ENCODE data around the gene MRPL39.
A peak's percentile ranks its signal among the peaks of the same experiment; 100 is the strongest.

Gene MRPL39

DNA sequence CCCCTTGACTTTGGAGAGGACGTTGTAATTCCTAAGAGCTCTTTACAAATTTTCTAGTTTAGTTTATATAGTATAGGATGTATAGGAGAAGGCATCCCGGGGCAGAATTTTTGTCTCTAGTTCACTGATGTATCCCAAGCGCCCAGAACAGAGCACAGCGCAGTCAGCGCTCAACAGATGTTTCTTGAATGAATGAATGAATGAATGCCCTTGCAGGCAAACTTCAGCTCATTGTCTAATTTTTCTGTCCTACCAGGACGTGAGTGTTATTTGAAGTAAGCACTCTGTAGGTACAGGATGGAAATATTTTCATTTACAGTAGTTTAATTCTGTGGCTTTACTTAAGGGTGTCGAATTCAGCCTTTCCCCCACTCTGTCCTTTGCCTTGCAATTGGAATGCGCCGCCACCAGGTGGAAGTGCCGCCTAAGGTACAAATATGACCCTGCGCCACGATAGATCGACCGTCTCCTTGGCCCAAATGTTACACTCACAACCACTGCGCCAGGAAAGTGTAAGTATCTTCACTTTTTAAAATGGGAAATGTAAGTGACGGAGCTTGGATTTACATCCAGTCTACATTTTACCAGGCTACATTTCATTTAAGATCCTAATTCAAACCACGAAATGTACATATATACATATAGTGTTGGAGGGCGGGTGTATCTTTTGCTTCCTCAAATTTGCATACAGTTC is 910 bp upstream of the MRPL39 start:
- FAIRE-seq, result peak; percentile 93

GRCh38 chr21:25589887-25590286 is 17.4 kb downstream of the MRPL39 start:
- no peak for FAIRE-seq

DNA sequence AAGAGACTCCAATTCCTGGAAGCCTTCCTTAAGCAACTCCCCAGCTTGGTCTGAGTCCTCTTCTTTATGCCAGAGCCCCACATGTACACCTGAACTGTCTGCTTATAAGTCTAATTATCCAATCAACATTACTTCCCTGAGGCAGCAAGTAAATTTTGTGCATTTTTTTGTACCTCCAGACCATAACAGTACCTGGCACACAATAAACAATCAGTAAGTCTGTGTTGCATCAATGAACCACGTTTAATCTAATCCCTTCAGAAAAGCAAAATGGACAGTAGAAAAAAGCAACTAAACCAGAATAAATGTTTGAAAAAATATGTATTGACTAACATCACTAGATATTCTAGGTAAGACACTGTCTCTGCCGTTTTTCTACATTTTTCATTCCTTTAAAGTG is 20.5 kb downstream of the MRPL39 start:
- FAIRE-seq, result no peak

- no peak for FAIRE-seq
Measured at GRCh38 chr21:25586326-25586725, 21.0 kb downstream of the MRPL39 start.

DNA sequence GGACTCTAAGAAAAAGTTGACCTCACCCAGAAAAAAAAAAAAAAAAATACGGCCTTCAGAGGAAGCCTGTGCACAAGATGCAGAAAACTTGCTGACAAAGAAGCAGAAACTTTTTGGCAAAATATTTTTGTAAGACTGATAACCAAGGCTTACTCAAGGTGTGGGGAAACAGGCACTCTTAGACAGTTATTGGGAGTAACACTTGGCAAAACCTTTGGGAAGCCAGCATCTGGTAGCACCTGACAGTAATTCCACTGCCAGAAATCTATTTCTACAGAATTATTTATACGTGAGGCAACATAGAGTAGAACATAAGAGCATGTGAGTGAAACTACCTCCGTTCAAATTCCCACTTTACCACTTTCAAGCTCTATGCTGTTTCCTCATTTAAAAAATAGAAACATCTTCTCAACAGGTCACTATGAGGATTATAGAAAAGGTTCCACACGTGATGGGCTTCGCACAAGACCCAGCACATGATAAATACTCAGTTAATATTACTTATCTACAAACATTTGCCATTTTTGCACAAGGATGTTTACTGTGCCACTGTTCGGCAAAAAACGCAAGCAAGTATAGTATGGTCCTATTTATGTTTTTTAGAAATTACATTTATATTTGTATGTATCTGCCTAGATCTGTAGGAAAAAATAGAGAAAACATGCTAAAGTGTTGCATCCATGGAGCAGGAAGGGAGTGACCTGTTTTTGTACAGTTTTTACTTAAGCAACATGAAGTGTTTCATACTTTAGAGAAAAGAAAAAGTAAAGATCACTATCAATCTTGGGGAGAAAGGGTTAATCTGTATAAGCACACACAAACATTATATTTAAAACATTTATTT is 22.2 kb downstream of the MRPL39 start:
- peak; percentile 73 for FAIRE-seq

DNA sequence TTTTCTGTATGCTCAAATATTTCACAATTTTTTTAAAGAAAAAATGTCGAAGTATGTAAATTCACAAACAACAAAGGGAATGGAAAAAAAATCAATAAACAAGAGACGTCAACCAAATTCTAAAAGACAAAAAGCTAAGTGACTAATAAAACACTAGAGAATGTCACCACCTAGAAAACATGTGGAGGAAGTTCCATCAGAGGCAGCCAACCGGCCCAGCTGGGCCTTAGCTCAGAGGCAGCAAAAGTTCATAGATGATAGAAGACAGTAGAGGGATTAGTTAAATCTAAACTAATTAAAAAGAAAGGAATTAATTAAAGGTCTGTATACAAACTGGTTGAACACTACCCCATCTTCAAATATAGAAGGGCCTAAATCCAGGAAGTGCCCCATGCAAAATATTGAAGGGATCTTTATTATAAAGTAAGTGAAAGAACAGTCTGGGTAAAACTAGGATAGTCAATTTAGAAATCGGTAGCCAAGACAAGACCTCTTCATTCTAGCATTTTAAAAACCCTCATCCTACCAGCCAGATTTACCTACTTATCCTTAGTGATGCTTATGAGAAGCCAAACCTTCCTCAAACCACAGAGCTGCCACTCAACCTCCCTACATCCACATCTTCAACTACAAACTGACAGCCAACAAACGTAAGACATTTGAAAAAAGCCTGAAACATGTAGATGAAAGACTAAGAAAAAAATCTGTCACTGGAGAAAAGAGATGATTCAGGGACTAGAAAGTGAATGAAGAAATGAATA is 23.7 kb downstream of the MRPL39 start:
- no peak for FAIRE-seq

GRCh38 chr21:25582888-25583287 is 24.4 kb downstream of the MRPL39 start:
- no peak for FAIRE-seq

DNA sequence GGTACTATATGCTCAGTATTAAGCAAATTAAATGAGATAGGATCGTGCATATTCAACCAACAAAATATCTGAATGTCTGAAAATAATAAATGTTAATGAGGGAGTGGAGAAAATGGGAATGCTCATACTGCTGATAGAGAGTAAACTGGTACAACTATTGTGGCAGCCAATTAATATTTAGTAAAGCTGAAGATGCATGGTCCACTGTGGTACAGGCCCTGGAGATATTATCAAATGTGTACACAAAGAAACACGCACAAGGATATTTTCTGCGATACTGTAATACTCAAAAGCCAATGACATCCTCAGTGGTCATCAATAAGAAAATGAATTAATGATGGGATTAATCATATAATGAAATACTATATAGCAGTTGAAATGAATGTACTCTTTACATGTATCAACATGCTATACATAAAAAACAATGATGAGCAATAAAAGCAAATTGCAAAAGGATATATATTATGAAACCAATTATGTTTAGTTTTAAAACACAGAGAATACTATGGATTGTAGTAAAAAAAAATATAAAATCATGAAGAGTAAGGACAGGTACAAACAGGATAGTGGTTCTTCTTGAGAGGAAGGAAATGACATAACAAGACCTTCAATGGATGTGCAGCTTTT is 25.0 kb downstream of the MRPL39 start:
- FAIRE-seq, result no peak

DNA sequence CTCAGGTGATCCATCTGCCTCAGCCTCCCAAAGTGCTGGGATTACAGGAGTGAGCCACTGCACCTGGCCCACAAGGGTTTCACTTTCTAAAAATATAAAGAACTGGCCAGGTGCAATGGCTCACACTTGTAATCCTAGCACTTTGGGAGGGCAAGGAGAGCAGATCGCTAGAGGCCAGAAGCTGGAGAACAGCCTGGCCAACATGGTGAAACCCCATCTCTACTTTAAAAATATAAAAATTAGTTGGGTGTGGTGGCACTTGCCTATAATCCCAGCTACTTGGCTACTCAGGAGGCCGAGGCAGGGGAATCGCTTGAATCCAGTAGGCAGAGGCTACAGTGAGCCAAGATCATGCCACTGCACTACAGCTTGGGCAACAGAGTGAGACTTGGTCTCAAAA is 25.7 kb downstream of the MRPL39 start:
- FAIRE-seq, result no peak

GRCh38 chr21:25580912-25581260 is 26.4 kb downstream of the MRPL39 start:
- FAIRE-seq, result no peak

- peak; percentile 21 for FAIRE-seq
Measured at GRCh38 chr21:25579226-25580013, 27.9 kb downstream of the MRPL39 start.

DNA sequence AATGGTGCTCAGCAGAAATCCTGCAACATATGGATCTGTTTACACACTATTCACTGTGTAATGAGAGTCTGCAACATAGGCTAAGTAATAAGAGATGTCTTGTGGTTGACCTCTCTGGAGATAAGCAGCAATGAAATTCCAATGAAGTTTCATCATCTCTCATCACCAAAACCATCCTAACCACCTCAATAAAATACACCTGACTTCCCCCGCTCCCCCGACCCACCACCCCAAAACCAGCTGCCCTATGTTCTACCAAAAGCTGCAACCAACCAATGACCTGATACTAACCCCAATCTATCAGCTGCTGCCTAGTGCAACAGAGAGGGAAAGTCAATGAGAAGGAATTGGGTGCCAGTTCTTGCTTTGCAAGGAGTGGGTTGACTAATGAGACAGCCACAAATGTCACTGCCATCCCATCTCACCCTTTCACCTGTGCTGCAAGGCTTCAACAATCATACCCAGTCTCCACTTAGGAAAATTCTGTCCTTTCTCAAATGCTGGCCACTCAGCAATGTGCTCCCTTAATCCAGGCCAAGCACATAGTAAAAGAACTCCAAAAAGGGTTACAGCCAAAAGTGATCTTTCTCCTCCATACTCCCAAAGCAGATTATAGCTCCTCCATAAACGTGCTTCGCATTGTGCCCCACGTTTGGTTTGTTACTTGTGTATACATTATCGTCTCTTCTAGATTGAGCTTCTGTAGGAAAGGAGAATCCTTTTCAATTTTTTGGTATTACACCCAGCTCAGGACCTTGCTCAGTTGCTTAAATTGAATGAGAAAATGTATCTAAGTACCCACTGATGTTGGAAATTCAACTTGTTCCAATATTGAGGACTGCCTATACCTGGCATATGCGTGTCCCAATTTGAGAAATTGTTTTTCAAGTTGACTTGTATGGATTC is 29.0 kb downstream of the MRPL39 start:
- FAIRE-seq, result no peak

- no peak for FAIRE-seq
Measured at GRCh38 chr21:25577424-25578055, 29.7 kb downstream of the MRPL39 start.

DNA sequence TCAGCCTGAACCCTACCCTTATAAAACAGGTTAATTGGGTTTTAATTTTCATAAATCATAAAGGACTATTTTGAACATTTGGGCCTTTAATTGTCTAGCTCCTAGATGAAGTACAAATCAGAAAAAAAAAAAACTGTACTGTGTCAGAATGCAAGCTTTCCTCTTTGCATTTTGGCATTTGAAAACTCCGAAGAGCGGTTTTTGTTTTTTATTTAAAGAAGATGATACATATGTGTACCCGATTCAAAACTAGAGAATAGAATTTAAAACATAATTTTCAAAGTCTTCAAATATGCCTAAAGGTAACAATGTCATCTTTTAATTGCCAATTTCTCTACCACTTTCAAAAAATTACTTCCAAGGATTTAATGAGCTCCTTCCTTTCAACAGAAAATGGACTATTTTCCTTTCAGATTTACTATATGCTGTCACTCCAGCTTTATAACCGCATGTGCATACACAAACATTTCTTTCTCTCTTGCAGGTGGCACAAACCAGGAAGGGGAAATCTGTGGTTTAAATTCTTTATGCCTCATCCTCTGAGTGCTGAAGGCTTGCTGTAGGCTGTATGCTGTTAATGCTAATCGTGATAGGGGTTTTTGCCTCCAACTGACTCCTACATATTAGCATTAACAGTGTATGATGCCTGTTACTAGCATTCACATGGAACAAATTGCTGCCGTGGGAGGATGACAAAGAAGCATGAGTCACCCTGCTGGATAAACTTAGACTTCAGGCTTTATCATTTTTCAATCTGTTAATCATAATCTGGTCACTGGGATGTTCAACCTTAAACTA is 33.7 kb downstream of the MRPL39 start:
- FAIRE-seq, result peak; percentile 21

DNA sequence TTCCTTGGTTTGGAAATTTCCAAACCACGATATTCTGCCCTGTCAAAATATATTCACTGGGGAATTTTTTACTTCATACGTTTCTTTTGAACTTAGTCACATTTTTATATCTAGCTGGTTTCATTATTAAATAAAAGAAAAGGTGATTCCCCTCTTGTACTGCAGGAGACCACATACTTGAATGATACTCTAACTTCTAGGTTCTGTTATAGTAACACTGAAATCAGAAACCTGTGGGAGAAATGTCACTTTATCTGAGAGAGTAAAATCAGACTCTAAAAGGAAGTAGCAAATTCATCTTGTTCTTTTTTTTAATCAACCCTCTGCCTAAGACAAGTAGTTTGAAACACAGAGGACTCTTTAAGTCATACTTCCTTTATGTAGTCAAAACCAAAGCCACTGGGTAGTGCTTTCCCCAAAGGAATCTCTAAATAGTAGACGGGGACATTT is 34.4 kb downstream of the MRPL39 start:
- FAIRE-seq, result no peak

- no peak for FAIRE-seq
Measured at GRCh38 chr21:25571726-25572121, 35.6 kb downstream of the MRPL39 start.

- FAIRE-seq, result no peak
Measured at GRCh38 chr21:25569711-25570110, 37.6 kb downstream of the MRPL39 start.

DNA sequence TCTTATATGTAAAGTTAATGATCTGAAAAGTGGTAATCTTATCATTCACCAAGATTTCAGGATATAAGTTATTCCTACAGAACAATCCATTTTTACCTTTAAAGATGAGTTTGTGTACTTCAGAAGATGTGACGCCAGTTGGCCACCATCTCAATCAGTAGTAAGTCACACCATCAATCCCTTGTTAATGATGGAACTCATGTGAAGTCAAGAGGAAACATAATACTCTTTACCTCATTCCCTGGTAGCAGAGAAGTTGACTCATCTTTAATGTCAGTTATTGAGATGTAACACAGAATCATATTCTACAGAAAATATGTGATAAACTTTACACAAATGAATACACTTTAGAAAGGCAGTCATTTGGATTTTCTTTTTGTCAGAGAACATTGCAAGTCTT is 38.2 kb downstream of the MRPL39 start:
- FAIRE-seq, result no peak

GRCh38 chr21:25568246-25568645 is 39.0 kb downstream of the MRPL39 start:
- FAIRE-seq, result no peak

DNA sequence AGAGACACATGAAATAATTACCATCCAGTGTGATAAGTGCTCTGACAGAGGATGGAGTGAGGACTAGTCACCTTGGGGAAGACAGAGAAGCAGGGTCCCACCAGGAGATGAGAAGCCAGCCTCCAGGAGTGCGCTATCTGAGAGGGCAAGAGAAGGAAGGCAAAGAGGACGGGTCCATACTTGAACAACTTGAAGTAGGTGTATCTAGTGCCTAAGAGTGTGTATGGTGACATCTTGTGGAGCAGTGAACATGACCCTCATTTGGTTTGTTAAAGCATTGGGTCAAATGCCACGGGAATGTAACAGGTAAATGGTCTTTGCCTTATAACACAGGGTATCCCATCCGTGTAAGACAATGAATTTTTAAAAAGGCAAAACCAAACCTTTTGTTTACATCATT is 39.8 kb downstream of the MRPL39 start:
- no peak for FAIRE-seq
